PFSK-1 (cell line): ENCODE data around the gene KCNG2.

Experiments used
- FOXP2 ChIP-seq: optimal IDR thresholded peaks from 2 replicates; pipeline ENCODE3; 2011; ENCODE audit warnings: borderline replicate concordance, control low read depth, inconsistent platforms; ENCODE audit not compliant: insufficient read depth; ENCODE audit errors: extremely low read length, extremely low read depth
- POLR2AphosphoS5 ChIP-seq: IDR thresholded peaks from 2 replicates; pipeline ENCODE4 v1.6.1; 2012; ENCODE audit warnings: low read depth, mild to moderate bottlenecking, control low read depth, low read length, moderate library complexity
- REST ChIP-seq, 2 experiments: IDR thresholded peaks; 2 replicates each; pipeline versions ENCODE4 v1.6.1 to v1.8.0; 2011 to 2012; ENCODE audit warnings: low read depth in 2 of 2, low read length in 2 of 2, control low read depth in 1 of 2, inconsistent platforms in 1 of 2, mild to moderate bottlenecking in 1 of 2, moderate library complexity in 1 of 2; ENCODE audit not compliant: insufficient read depth in 1 of 2
- SIN3A ChIP-seq: IDR thresholded peaks from 2 replicates; pipeline ENCODE4 v1.6.1; 2012; ENCODE audit warnings: mild to moderate bottlenecking, low read length, moderate library complexity, borderline replicate concordance; ENCODE audit not compliant: insufficient read depth
- TAF1 ChIP-seq: IDR thresholded peaks from 2 replicates; pipeline ENCODE4 v1.6.1; 2012; ENCODE audit warnings: low read length, control low read depth, borderline replicate concordance; ENCODE audit not compliant: insufficient read depth

KCNG2 gene

GRCh38 chr18:79921984-79922965 lies 124.5 kb downstream of the KCNG2 start:
- TF ChIP-seq REST (IDR thresholded peaks at IDR 0.05; ENCODE audit: insufficient read depth in 1 of 2, low read depth in 2 of 2, low read length in 2 of 2): no peak

- no peak for TF ChIP-seq POLR2AphosphoS5
- TF ChIP-seq SIN3A: no peak
- no peak for TF ChIP-seq TAF1
- no peak for TF ChIP-seq REST (IDR thresholded peaks at IDR 0.05; ENCODE audit: insufficient read depth in 1 of 2, low read depth in 2 of 2, low read length in 2 of 2)
- TF ChIP-seq FOXP2: no peak
Observed at GRCh38 chr18:79922971-79923411, 125.3 kb downstream of the KCNG2 start.

DNA sequence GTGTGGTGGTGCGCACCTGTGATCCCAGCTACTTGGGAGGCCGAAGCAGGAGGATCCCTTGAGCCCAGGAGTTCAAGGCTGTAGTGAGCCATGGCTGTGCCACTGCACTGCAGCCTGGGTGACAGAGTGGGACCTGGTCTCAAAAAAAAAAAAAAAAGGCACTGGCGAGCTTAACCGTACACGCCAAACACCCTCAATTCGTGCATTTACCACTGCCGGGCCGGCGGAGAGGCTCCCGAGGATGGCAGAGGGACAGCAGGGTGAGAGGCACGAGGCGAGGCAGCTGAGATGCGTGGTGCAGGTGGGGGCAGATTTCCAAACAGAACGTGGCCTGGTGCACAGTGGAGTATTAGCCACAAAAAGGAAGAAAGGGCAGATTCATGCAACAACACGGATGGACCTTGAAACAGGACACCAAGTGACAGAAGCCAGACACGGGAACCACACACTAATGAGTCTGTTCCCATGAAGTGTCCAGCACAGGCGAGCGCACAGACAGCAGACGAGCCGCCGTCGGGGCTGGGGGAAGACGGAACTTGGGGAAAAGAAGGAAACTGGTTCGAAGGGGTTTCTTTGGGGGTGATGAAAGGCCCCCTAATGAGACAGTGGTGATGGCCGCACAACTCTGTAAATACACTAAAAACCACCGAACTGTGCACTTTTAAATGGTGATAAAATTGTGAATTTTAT lies 126.3 kb downstream of the KCNG2 start:
- no peak for TF ChIP-seq FOXP2
- TF ChIP-seq POLR2AphosphoS5: no peak
- TF ChIP-seq REST (IDR thresholded peaks at IDR 0.05; ENCODE audit: insufficient read depth in 1 of 2, low read depth in 2 of 2, low read length in 2 of 2): no peak
- no peak for TF ChIP-seq SIN3A
- no peak for TF ChIP-seq TAF1

- TF ChIP-seq FOXP2: no peak
- no peak for TF ChIP-seq TAF1
Observed at GRCh38 chr18:79924814-79925731, 127.3 kb downstream of the KCNG2 start.

GRCh38 chr18:79926306-79926705 lies 128.6 kb downstream of the KCNG2 start:
- TF ChIP-seq POLR2AphosphoS5 (no peak), SIN3A (no peak), FOXP2 (no peak), REST (IDR thresholded peaks at IDR 0.05; ENCODE audit: insufficient read depth in 1 of 2, low read depth in 2 of 2, low read length in 2 of 2) (no peak), TAF1 (no peak)
